Fibroblast of lung (primary cell): ENCODE data around the gene SPTLC1.

Source experiments
- EZH2 ChIP-seq: IDR thresholded peaks from 2 replicates; pipeline ENCODE4 v1.5.1; 2012; ENCODE audit warnings: low read length, control low read depth, mild to moderate bottlenecking; ENCODE audit errors: missing control alignments
- TF ChIP-seq, protein P1 (sequence below), 2 donors: IDR thresholded peaks in 1 of 2; conservative IDR thresholded peaks in 1 of 2; 1 replicate in 1 of 2; 2 replicates in 1 of 2; pipeline ENCODE4 v1.5.1; 2011 to 2012; ENCODE audit warnings: low read length in 2 of 2, control low read depth in 1 of 2, inconsistent platforms in 1 of 2, low read depth in 1 of 2, mild to moderate bottlenecking in 1 of 2

DNA sequence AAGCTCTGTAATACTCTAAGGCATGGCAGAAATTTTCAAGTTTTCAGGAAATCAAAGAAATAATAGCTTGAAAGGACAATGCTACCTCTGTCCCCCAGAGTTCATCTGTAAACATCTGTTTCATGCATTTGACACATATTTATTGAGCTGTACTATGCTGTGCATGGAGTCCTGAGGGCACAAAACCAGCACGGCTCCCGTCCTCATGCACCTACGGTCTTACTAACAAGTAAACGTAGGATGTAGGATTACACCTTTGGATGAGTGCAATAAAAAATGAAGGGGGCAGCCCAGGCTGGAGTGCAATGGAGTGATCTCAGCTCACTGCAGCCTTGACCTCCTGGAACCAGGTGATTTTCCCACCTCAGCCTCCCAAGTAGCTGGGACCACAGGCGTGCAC is 81.9 kb downstream of the SPTLC1 start:
- TF ChIP-seq, protein P1, sequence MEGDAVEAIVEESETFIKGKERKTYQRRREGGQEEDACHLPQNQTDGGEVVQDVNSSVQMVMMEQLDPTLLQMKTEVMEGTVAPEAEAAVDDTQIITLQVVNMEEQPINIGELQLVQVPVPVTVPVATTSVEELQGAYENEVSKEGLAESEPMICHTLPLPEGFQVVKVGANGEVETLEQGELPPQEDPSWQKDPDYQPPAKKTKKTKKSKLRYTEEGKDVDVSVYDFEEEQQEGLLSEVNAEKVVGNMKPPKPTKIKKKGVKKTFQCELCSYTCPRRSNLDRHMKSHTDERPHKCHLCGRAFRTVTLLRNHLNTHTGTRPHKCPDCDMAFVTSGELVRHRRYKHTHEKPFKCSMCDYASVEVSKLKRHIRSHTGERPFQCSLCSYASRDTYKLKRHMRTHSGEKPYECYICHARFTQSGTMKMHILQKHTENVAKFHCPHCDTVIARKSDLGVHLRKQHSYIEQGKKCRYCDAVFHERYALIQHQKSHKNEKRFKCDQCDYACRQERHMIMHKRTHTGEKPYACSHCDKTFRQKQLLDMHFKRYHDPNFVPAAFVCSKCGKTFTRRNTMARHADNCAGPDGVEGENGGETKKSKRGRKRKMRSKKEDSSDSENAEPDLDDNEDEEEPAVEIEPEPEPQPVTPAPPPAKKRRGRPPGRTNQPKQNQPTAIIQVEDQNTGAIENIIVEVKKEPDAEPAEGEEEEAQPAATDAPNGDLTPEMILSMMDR (conservative IDR thresholded peaks at IDR 0.05 in 1 of 2, IDR thresholded peaks at IDR 0.05 in 1 of 2; ENCODE audit: low read depth in 1 of 2, low read length in 2 of 2), result no peak
- TF ChIP-seq EZH2, result no peak
